Liver (tissue), 9 donors: ENCODE data around the gene MRPL9. TPM values are rescaled to one million over a fixed set of nuclear protein-coding genes. Genes with fewer than 3 reads are reported as not detected.

Source experiments
- DNase-seq: peaks from one replicate; pipeline ENCODE4 v3.0.0-alpha.2; 2017; ENCODE audit warnings: low spot score
- H3K27ac ChIP-seq, 2 donors: one replicate each; pipeline ENCODE4 v1.7.0; 2013; ENCODE audit warnings: inconsistent platforms in 2 of 2, low read length in 2 of 2, control low read depth in 1 of 2, low read depth in 1 of 2, mild to moderate bottlenecking in 1 of 2
- H3K27me3 ChIP-seq, 4 donors: one replicate each; pipeline versions ENCODE4 v1.6.1 to v1.7.0; 2013; ENCODE audit warnings: low read length in 3 of 4, inconsistent platforms in 1 of 4, mild to moderate bottlenecking in 1 of 4, moderate library complexity in 1 of 4; ENCODE audit not compliant: control insufficient read depth in 4 of 4, insufficient read depth in 4 of 4
- H3K36me3 ChIP-seq, 4 donors: one replicate each; pipeline versions ENCODE4 v1.6.1 to v1.7.0; 2013; ENCODE audit warnings: low read length in 3 of 4, mild to moderate bottlenecking in 3 of 4, low read depth in 1 of 4, moderate library complexity in 1 of 4; ENCODE audit not compliant: control insufficient read depth in 4 of 4, insufficient read depth in 3 of 4
- H3K4me1 ChIP-seq, 4 donors: one replicate each; pipeline versions ENCODE4 v1.6.1 to v1.7.0; 2013; ENCODE audit warnings: low read length in 3 of 4, mild to moderate bottlenecking in 3 of 4, moderate library complexity in 1 of 4; ENCODE audit not compliant: control insufficient read depth in 4 of 4, insufficient read depth in 4 of 4
- H3K4me3 ChIP-seq, 3 donors: one replicate each; pipeline versions ENCODE4 v1.6.1 to v1.7.0; 2013; ENCODE audit warnings: low read length in 3 of 3, control low read depth in 1 of 3, low read depth in 1 of 3, mild to moderate bottlenecking in 1 of 3
- H3K9ac ChIP-seq, 2 donors: one replicate each; pipeline ENCODE4 v1.7.0; 2013; ENCODE audit warnings: low read length in 2 of 2, mild to moderate bottlenecking in 2 of 2, moderate library complexity in 2 of 2, control low read depth in 1 of 2, low read depth in 1 of 2
- H3K9me3 ChIP-seq, 4 donors: one replicate each; pipeline versions ENCODE4 v1.6.1 to v1.7.0; 2013; ENCODE audit warnings: low read length in 3 of 4; ENCODE audit not compliant: control insufficient read depth in 4 of 4
- EGR1 ChIP-seq, 2 donors: IDR thresholded peaks; 2 replicates each; pipeline ENCODE4 v1.6.1; 2016 to 2018; ENCODE audit warnings: antibody characterized with exemption in 2 of 2, low read depth in 2 of 2
- FOXA2 ChIP-seq: IDR thresholded peaks from 2 replicates; pipeline ENCODE4 v1.6.1; 2016; ENCODE audit warnings: antibody characterized with exemption
- GABPA ChIP-seq, 2 donors: IDR thresholded peaks in 1 of 2; conservative IDR thresholded peaks in 1 of 2; 2 replicates each; pipeline ENCODE4 v1.6.1; 2016; ENCODE audit warnings: antibody characterized with exemption in 2 of 2, mild to moderate bottlenecking in 1 of 2, moderate library complexity in 1 of 2
- HNF4A ChIP-seq, 2 donors: conservative IDR thresholded peaks; 2 replicates each; pipeline ENCODE4 v1.6.1; 2016; ENCODE audit warnings: antibody characterized with exemption in 2 of 2, mild to moderate bottlenecking in 2 of 2
- HNF4G ChIP-seq: IDR thresholded peaks from 2 replicates; pipeline ENCODE4 v1.6.1; 2016; ENCODE audit warnings: antibody characterized with exemption
- JUND ChIP-seq, 2 donors: IDR thresholded peaks; 2 replicates each; pipeline ENCODE4 v1.6.1; 2016; ENCODE audit warnings: antibody characterized with exemption in 2 of 2
- NR2F2 ChIP-seq: IDR thresholded peaks from 2 replicates; pipeline ENCODE4 v1.6.1; 2016; ENCODE audit warnings: antibody characterized with exemption
- RAD21 ChIP-seq, 2 donors: IDR thresholded peaks; 2 replicates each; pipeline ENCODE4 v1.6.1; 2016; ENCODE audit warnings: antibody characterized with exemption in 2 of 2, mild to moderate bottlenecking in 2 of 2
- RXRA ChIP-seq, 2 donors: IDR thresholded peaks; 2 replicates each; pipeline ENCODE4 v1.6.1; 2017 to 2018; ENCODE audit warnings: antibody characterized with exemption in 2 of 2, mild to moderate bottlenecking in 1 of 2
- SP1 ChIP-seq: IDR thresholded peaks from 2 replicates; pipeline ENCODE4 v1.6.1; 2018; ENCODE audit warnings: antibody characterized with exemption, mild to moderate bottlenecking
- TAF1 ChIP-seq: conservative IDR thresholded peaks from 2 replicates; pipeline ENCODE4 v1.6.1; 2016; ENCODE audit warnings: antibody characterized with exemption, mild to moderate bottlenecking
- YY1 ChIP-seq: IDR thresholded peaks from 2 replicates; pipeline ENCODE4 v1.6.1; 2016; ENCODE audit warnings: antibody characterized with exemption, mild to moderate bottlenecking
- WGBS: extraction: QIAGEN DNeasy Blood & Tissue Kit; methylation state at CpG from one replicate; pipeline ENCODE4 v1.1.7; 2013; 5-methylcytosine and 5-hydroxymethylcytosine counted together
- polyA plus RNA-seq, 2 donors: library from polyadenylated mRNA; stranded (reverse) in 1 of 2; unstranded in 1 of 2; fragments of 200-250 nt in 1 of 2; fragments of >200 nt in 1 of 2; fragmentation: Nextera tagmentation in 1 of 2; extraction: Ambion mirVana in 1 of 2; gene quantifications; one replicate each; pipeline versions ENCODE4 v1.2.1 to v1.2.3, GENCODE V29; 2013 to 2015
- total RNA-seq, 2 donors: library from RNA; depleted of rRNA; stranded (reverse); fragments of >200 nt; gene quantifications; one replicate each; pipeline ENCODE4 v1.2.3, GENCODE V29; 2014
- TF ChIP-seq, protein P1 (sequence below): IDR thresholded peaks from 2 replicates; pipeline ENCODE4 v1.6.1; 2016; ENCODE audit warnings: antibody characterized with exemption
- TF ChIP-seq, protein P2 (sequence below): IDR thresholded peaks from 2 replicates; pipeline ENCODE4 v1.6.1; 2016; ENCODE audit warnings: antibody characterized with exemption, mild to moderate bottlenecking
- TF ChIP-seq, protein P3 (sequence below): IDR thresholded peaks from 2 replicates; pipeline ENCODE4 v1.6.1; 2016; ENCODE audit warnings: antibody characterized with exemption
- TF ChIP-seq, protein P4 (sequence below): IDR thresholded peaks from 2 replicates; pipeline ENCODE4 v1.6.1; 2016; ENCODE audit warnings: antibody characterized with exemption
- donor health status: healthy.
- donor health status: healthy.
- donor health status: healthy.
- donor health status: healthy.
- donor health status: healthy.

MRPL9 gene
- total and polyA plus RNA-seq, 4 donors = 22.5 to 43.5 (median 31.6) TPM

DNA sequence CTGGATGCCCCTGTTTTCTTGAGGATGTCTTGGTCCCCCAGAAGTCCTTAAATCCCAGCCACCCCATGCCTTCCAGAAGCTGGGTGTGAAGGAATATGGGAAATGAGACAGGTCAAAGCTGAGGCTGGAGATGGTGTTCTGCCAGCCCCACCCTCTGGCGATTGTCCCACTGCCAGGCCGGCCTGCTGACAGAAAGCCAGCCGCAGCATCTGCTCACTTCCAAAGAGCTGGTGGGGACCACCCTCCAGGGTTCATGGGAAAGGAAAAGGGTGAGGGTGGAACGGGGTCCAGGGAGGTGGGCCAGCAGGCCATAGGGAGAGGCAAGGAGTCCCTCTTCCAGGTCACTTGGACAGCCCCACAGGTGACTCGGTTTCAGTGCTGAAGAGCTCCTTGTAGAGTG is 43.8 kb upstream of the MRPL9 start:
- no peak overlapping the region for H3K9ac ChIP-seq
- no peaks in the 10 kb centered on the region for H3K27me3 ChIP-seq
- no peak for DNase-seq
- peaks cover 0 to 4% (median 0%) of the 10 kb centered on the region in 4 donors for H3K4me1 ChIP-seq
- WGBS = 73% methylated on average over 5 of the region's 5 CpGs
- TF ChIP-seq, protein P1, sequence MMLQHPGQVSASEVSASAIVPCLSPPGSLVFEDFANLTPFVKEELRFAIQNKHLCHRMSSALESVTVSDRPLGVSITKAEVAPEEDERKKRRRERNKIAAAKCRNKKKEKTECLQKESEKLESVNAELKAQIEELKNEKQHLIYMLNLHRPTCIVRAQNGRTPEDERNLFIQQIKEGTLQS = no peak
- TF ChIP-seq TAF1 (no peak), NR2F2 (no peak), YY1 (no peak), EGR1 (IDR thresholded peaks at IDR 0.05; ENCODE audit: low read depth in 2 of 2) (no peak), RXRA (IDR thresholded peaks at IDR 0.05) (no peak), HNF4G (no peak), SP1 (no peak), HNF4A (conservative IDR thresholded peaks at IDR 0.05) (no peak), GABPA (IDR thresholded peaks at IDR 0.05 in 1 of 2, conservative IDR thresholded peaks at IDR 0.05 in 1 of 2) (no peak), RAD21 (IDR thresholded peaks at IDR 0.05) (no peak), JUND (IDR thresholded peaks at IDR 0.05) (no peak)
- H3K9me3 ChIP-seq = no peaks in the 10 kb centered on the region
- H3K4me3 ChIP-seq = no peak overlapping the region
- H3K27ac ChIP-seq = no peak overlapping the region
- peaks cover 1 to 40% (median 31%) of the 10 kb centered on the region in 4 donors for H3K36me3 ChIP-seq

DNA sequence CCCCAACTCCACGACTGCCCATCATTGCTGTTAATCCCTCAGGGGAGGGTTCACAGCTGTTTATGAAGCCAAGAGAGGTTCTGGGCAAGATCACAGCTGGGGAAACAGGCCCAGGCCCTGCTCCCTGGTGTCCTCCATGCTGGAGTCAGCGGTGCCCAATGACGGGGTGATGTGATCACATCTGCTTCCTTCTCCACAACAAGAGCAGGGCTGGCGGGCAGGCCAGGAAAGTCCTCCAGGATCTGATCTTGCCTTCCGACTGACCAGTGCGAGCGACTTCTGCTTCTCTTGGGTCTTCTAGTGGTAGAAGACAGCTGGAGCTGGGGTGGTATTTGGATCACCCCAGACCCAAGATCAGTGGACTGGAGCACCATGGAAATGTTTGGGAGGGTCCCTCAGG is 42.9 kb upstream of the MRPL9 start:
- Histone ChIP-seq H3K27ac (no peak overlapping the region), H3K4me1 (peaks cover 0 to 1% (median 0%) of the 10 kb centered on the region in 4 donors), H3K9me3 (no peaks in the 10 kb centered on the region), H3K36me3 (peaks cover 1 to 30% (median 24%) of the 10 kb centered on the region in 4 donors), H3K4me3 (no peak overlapping the region), H3K27me3 (no peaks in the 10 kb centered on the region), H3K9ac (no peak overlapping the region)
- DNase-seq = no peak
- TF ChIP-seq EGR1 (IDR thresholded peaks at IDR 0.05; ENCODE audit: low read depth in 2 of 2) (no peak), RAD21 (IDR thresholded peaks at IDR 0.05) (no peak), NR2F2 (no peak)
- TF ChIP-seq, protein P2, sequence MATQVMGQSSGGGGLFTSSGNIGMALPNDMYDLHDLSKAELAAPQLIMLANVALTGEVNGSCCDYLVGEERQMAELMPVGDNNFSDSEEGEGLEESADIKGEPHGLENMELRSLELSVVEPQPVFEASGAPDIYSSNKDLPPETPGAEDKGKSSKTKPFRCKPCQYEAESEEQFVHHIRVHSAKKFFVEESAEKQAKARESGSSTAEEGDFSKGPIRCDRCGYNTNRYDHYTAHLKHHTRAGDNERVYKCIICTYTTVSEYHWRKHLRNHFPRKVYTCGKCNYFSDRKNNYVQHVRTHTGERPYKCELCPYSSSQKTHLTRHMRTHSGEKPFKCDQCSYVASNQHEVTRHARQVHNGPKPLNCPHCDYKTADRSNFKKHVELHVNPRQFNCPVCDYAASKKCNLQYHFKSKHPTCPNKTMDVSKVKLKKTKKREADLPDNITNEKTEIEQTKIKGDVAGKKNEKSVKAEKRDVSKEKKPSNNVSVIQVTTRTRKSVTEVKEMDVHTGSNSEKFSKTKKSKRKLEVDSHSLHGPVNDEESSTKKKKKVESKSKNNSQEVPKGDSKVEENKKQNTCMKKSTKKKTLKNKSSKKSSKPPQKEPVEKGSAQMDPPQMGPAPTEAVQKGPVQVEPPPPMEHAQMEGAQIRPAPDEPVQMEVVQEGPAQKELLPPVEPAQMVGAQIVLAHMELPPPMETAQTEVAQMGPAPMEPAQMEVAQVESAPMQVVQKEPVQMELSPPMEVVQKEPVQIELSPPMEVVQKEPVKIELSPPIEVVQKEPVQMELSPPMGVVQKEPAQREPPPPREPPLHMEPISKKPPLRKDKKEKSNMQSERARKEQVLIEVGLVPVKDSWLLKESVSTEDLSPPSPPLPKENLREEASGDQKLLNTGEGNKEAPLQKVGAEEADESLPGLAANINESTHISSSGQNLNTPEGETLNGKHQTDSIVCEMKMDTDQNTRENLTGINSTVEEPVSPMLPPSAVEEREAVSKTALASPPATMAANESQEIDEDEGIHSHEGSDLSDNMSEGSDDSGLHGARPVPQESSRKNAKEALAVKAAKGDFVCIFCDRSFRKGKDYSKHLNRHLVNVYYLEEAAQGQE = no peak
- 79% methylated on average over 7 of the region's 7 CpGs for WGBS

DNA sequence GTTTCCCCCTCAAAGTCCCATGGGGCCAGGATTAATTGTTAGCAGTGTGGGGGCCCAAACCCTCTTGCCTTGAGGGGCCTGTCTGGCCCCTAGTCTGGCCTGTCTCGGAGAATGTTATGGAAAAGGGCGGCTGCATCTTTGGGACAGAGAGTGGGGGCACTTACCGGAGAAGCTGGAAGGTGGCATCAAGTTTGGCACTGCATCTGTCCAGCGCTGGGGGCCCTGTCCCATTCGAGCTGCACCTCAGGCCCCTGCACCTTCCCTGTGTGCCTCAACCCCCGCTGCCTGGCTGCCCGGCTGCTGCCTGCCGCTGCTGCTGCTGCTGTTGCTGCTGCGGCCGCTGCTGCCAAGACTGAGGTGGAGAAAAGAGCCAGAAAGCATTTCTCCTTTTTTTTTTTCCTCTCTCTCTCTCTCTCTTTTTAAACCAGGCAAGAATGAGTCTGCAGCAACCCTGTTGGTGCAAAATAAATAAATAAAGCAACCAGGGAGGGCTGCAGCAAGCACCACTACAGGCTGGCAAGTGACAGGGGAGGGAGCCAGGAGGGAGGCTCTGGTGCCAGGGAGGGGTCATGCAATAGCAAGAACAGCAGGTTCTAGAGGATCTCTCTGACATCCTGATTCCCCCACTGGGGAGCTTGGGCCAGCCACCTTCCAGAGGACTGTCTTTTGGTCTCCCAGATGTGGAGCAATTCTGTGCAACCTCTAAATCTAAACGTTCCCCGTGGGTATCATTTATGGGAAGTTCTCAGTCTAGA is 41.9 kb upstream of the MRPL9 start, which contains the start of gene LINGO4:
LINGO4 (minus strand) TSS at position 354 of the 755 bp plus-strand sequence. CDS start 2,715 bp downstream, outside the sequence.
- H3K4me3 ChIP-seq = no peak within 1 kb of the TSS
- no peaks in the 10 kb centered on the region for H3K9me3 ChIP-seq
- WGBS = 47% methylated on average over 12 of the region's 12 CpGs
- no peaks in the 10 kb centered on the region for H3K27me3 ChIP-seq
- H3K36me3 ChIP-seq = peaks cover 0 to 28% (median 23%) of the 10 kb centered on the region in 4 donors
- no peaks in the 10 kb centered on the region for H3K4me1 ChIP-seq
- H3K27ac ChIP-seq = no peak within 1 kb of the TSS
- no peak for DNase-seq
- H3K9ac ChIP-seq = no peak within 1 kb of the TSS
- TF ChIP-seq, protein P1 = no peak
- TF ChIP-seq JUND (IDR thresholded peaks at IDR 0.05) (no peak), RAD21 (IDR thresholded peaks at IDR 0.05) (no peak), GABPA (IDR thresholded peaks at IDR 0.05 in 1 of 2, conservative IDR thresholded peaks at IDR 0.05 in 1 of 2) (no peak), HNF4G (no peak), FOXA2 (no peak), TAF1 (no peak), HNF4A (conservative IDR thresholded peaks at IDR 0.05) (no peak), YY1 (no peak)
- TF ChIP-seq, protein P3, sequence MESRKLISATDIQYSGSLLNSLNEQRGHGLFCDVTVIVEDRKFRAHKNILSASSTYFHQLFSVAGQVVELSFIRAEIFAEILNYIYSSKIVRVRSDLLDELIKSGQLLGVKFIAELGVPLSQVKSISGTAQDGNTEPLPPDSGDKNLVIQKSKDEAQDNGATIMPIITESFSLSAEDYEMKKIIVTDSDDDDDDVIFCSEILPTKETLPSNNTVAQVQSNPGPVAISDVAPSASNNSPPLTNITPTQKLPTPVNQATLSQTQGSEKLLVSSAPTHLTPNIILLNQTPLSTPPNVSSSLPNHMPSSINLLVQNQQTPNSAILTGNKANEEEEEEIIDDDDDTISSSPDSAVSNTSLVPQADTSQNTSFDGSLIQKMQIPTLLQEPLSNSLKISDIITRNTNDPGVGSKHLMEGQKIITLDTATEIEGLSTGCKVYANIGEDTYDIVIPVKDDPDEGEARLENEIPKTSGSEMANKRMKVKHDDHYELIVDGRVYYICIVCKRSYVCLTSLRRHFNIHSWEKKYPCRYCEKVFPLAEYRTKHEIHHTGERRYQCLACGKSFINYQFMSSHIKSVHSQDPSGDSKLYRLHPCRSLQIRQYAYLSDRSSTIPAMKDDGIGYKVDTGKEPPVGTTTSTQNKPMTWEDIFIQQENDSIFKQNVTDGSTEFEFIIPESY = no peak
- TF ChIP-seq, protein P4, sequence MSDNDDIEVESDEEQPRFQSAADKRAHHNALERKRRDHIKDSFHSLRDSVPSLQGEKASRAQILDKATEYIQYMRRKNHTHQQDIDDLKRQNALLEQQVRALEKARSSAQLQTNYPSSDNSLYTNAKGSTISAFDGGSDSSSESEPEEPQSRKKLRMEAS = no peak
- TF ChIP-seq, protein P2 = no peak
